Naive B cell (primary cell): ENCODE measurements around the gene WDR59. TPM values are rescaled to one million over a fixed set of nuclear protein-coding genes. Genes with fewer than 3 reads are reported as not detected.
"Not testable (repeated sequence)": the region's sequence is repeated elsewhere in the genome, so short reads cannot be mapped to it uniquely, and the experiment has no call there.

Experiments
- ATAC-seq, 2 donors: fragments of 150-1000 bp; cut with Tn5 transposase; 2 replicates each; pipeline ENCODE4 v1.10.0; 2021; ENCODE audit warnings: low read depth in 2 of 2, mild to moderate bottlenecking in 2 of 2, moderate library complexity in 2 of 2
- DNase-seq: peaks from one replicate; pipeline ENCODE4 v3.0.0; 2022
- H3K27ac Mint-ChIP-seq, 6 donors: one replicate each; pipeline ENCODE4 v1.8.0; 2020 to 2022; ENCODE audit warnings: mild to moderate bottlenecking in 6 of 6, mixed read lengths in 6 of 6, moderate library complexity in 5 of 6, inconsistent platforms in 2 of 6
- H3K27me3 Mint-ChIP-seq, 3 donors: one replicate each; pipeline ENCODE4 v1.8.0; 2021 to 2022; ENCODE audit warnings: mixed read lengths in 3 of 3, mild to moderate bottlenecking in 1 of 3
- H3K36me3 Mint-ChIP-seq, 2 donors: one replicate each; pipeline ENCODE4 v1.8.0; 2020 to 2022; ENCODE audit warnings: mixed read lengths in 2 of 2, inconsistent platforms in 1 of 2, mild to moderate bottlenecking in 1 of 2
- H3K4me1 Mint-ChIP-seq, 3 donors: one replicate each; pipeline ENCODE4 v1.8.0; 2020 to 2022; ENCODE audit warnings: mixed read lengths in 3 of 3, inconsistent platforms in 1 of 3, mild to moderate bottlenecking in 1 of 3, moderate library complexity in 1 of 3
- H3K4me3 Mint-ChIP-seq, 8 donors: one replicate each; pipeline ENCODE4 v1.8.0; 2020 to 2022; ENCODE audit warnings: mild to moderate bottlenecking in 8 of 8, mixed read lengths in 8 of 8, moderate library complexity in 8 of 8, inconsistent platforms in 2 of 8
- H3K9me3 Mint-ChIP-seq, 7 donors: one replicate each; pipeline ENCODE4 v1.8.0; 2020 to 2022; ENCODE audit warnings: mixed read lengths in 7 of 7, mild to moderate bottlenecking in 5 of 7, inconsistent platforms in 2 of 7, moderate library complexity in 1 of 7
- polyA plus RNA-seq, 6 donors: library from polyadenylated mRNA; unstranded; fragments of 300-500 nt; fragmentation: Illumina TruSeq; gene quantifications; one replicate each; pipeline ENCODE4 v1.2.3, GENCODE V29; 2021; ENCODE audit warnings: low read depth in 6 of 6

The WDR59 gene, protein sequence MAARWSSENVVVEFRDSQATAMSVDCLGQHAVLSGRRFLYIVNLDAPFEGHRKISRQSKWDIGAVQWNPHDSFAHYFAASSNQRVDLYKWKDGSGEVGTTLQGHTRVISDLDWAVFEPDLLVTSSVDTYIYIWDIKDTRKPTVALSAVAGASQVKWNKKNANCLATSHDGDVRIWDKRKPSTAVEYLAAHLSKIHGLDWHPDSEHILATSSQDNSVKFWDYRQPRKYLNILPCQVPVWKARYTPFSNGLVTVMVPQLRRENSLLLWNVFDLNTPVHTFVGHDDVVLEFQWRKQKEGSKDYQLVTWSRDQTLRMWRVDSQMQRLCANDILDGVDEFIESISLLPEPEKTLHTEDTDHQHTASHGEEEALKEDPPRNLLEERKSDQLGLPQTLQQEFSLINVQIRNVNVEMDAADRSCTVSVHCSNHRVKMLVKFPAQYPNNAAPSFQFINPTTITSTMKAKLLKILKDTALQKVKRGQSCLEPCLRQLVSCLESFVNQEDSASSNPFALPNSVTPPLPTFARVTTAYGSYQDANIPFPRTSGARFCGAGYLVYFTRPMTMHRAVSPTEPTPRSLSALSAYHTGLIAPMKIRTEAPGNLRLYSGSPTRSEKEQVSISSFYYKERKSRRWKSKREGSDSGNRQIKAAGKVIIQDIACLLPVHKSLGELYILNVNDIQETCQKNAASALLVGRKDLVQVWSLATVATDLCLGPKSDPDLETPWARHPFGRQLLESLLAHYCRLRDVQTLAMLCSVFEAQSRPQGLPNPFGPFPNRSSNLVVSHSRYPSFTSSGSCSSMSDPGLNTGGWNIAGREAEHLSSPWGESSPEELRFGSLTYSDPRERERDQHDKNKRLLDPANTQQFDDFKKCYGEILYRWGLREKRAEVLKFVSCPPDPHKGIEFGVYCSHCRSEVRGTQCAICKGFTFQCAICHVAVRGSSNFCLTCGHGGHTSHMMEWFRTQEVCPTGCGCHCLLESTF
- 10 to 100 TPM in 5 of 6 donors, 1 to 10 TPM in 1; 9.9 to 13.2 (median 12.3) TPM for polyA plus RNA-seq

- Mint-ChIP-seq H3K9me3 (no peaks in the 10 kb centered on the region), H3K27me3 (no peaks in the 10 kb centered on the region), H3K36me3 (no peaks in the 10 kb centered on the region), H3K27ac (peak within 1 kb of the TSS; percentile 76 to 96 (median 94)), H3K4me1 (peaks cover 5 to 25% (median 11%) of the 10 kb centered on the region in 3 donors), H3K4me3 (peak within 1 kb of the TSS; percentile 88 to 99 (median 96))
- peak; percentile 97 for DNase-seq
- ATAC-seq, result peak; percentile 97 to 99
Observed at GRCh38 chr16:74984529-74985296, at the start of gene WDR59. Gene WDR59, minus strand, starts transcription at chr16:74985123. Its CDS starts 106 bp downstream, at chr16:74985017.

DNA sequence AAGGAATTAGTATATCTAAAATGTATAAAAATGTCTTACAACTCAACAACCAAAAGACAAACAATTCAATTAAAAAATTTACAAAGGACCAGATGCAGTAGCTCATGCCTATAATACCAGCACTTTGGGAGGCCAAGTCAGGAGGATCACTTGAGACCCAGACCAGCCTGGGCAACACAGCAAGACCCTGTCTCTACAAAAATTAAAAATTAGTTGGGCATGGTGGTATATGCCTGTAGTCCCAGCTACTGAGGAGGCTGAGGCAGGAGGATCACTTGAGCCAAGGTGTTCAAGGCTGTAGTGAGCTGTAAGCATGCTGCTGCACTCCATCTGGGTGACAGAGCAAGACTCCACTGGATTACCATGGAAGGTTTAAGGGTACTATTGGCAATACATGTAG lies 47.7 kb upstream of the WDR59 start:
- ATAC-seq, result no peak
- no peaks in the 10 kb centered on the region for H3K4me1 Mint-ChIP-seq
- no peak overlapping the region for H3K4me3 Mint-ChIP-seq
- H3K36me3 Mint-ChIP-seq, result peaks cover 0 to 2% of the 10 kb centered on the region in 2 donors
- no peak overlapping the region for H3K27ac Mint-ChIP-seq
- no peak for DNase-seq
- H3K9me3 Mint-ChIP-seq, result peaks cover 0 to 4% (median 0%) of the 10 kb centered on the region in 7 donors
- peaks cover 0 to 5% (median 4%) of the 10 kb centered on the region in 3 donors for H3K27me3 Mint-ChIP-seq

DNA sequence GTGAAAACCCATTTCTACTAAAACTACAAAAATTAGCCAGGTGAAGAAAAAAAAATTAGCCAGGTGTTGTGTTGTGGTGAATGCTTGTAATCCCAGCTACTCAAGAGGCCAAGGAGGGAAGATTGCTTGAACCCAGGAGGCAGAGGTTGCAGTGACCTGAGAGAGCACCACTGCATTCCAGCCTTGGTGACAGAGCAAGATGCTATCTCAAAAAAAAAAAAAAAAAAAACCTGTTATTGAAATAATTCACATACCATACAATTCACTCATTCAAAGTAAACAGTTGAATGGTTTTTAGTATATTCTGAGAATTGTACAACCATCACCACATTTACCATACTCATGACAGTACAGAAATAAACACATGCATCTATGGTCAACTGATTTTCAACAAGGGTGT lies 44.9 kb upstream of the WDR59 start:
- Mint-ChIP-seq H3K4me1 (no peaks in the 10 kb centered on the region), H3K4me3 (no peak overlapping the region), H3K9me3 (peaks cover 0 to 4% (median 0%) of the 10 kb centered on the region in 7 donors), H3K27ac (no peak overlapping the region), H3K36me3 (no peaks in the 10 kb centered on the region), H3K27me3 (no peaks in the 10 kb centered on the region)
- DNase-seq (no peak), ATAC-seq (no peak)

DNA sequence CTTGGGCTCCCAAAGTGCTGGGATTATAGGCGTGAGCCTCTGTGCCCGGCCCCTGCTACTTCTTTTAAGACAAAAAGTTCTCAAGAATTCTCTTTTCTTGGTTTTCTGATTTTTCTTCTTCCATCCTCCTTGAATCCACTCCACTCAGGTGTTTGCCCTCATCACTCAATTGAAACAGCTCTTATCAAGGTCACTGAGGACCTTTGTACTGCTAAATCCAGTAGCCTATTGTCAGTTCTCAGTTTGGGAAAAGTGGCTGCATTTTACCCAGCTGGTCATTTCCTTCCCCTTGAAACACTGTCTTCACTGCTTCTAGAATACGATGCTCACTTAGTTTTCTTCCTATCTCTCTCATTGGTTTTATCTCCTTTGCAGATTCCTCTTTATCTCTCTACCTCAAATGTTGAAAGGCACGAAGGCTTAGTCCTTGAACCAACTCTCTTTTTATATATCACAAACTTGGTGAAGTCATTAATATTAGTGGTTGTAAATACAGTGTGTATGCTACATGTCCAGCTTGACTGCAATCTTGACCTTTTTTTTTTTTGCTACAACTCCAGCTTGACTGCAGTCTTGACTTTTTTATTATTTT lies 43.7 kb upstream of the WDR59 start:
- H3K9me3 Mint-ChIP-seq, result peaks cover 0 to 4% (median 0%) of the 10 kb centered on the region in 7 donors
- no peak overlapping the region for H3K27ac Mint-ChIP-seq
- H3K36me3 Mint-ChIP-seq, result no peaks in the 10 kb centered on the region
- peaks cover 0 to 5% (median 0%) of the 10 kb centered on the region in 3 donors for H3K27me3 Mint-ChIP-seq
- DNase-seq (no peak), ATAC-seq (no peak)
- H3K4me3 Mint-ChIP-seq, result no peak overlapping the region
- peaks cover 3 to 7% (median 3%) of the 10 kb centered on the region in 3 donors for H3K4me1 Mint-ChIP-seq

DNA sequence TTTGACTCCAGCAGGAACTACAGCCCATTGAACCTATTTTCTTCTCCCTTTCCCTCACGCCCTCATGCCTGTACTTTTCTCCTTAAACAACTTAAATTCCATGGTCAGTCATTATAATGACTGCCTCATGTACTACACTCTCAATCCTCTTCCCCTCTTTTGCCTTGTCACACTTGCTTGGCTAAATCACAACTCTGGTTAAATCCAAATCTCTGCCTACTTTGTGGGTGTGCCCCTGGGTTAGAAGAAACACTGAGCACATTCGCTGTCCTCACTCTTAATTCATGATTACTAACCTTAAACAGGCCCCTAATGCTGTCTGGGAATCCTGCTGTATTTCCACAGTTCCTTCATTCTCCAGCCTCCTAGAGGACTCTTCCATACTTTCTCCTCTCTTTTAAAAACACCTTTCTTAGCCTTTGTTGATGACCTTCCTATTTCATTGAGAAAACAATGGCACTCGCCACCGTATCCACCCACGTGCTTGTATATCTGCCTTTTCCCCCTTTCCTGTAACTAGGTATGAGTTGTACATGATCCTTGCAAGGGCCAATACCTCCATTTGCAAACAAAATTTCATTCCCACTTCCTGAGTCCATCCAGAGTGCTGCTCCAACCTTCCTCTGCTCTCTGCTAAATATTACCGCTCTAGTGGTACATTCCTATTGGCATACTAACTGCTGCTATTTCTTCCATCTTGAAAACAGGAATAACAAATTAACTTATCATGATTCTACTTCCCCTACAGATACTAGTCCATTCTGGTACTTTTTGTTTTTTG lies 42.8 kb upstream of the WDR59 start:
- H3K4me3 Mint-ChIP-seq, result no peak overlapping the region
- peaks cover 0 to 5% (median 0%) of the 10 kb centered on the region in 3 donors for H3K27me3 Mint-ChIP-seq
- no peak for DNase-seq
- peaks cover 3 to 7% (median 3%) of the 10 kb centered on the region in 3 donors for H3K4me1 Mint-ChIP-seq
- H3K27ac Mint-ChIP-seq, result no peak overlapping the region
- ATAC-seq, result no peak
- H3K9me3 Mint-ChIP-seq, result peaks cover 0 to 6% (median 5%) of the 10 kb centered on the region in 7 donors
- H3K36me3 Mint-ChIP-seq, result peaks cover 0 to 2% of the 10 kb centered on the region in 2 donors

GRCh38 chr16:75026892-75027391 lies 42.0 kb upstream of the WDR59 start:
- H3K9me3 Mint-ChIP-seq, result peaks cover under 1 to 9% (median 7%) of the 10 kb centered on the region in 7 donors
- ATAC-seq (no peak), DNase-seq (no peak)
- peaks cover 3 to 7% (median 3%) of the 10 kb centered on the region in 3 donors for H3K4me1 Mint-ChIP-seq
- no peak overlapping the region for H3K4me3 Mint-ChIP-seq
- no peak overlapping the region for H3K27ac Mint-ChIP-seq
- H3K36me3 Mint-ChIP-seq, result peaks cover 2 to 4% of the 10 kb centered on the region in 2 donors
- peaks cover 0 to 5% (median 0%) of the 10 kb centered on the region in 3 donors for H3K27me3 Mint-ChIP-seq

- H3K4me3 Mint-ChIP-seq, DNase-seq, ATAC-seq, H3K27ac Mint-ChIP-seq, H3K36me3 Mint-ChIP-seq, H3K27me3 Mint-ChIP-seq, H3K4me1 Mint-ChIP-seq: not testable (repeated sequence)
- peaks cover 5 to 15% (median 11%) of the 10 kb centered on the region in 7 donors for H3K9me3 Mint-ChIP-seq
Observed at GRCh38 chr16:75026239-75026891, 41.4 kb upstream of the WDR59 start.

DNA sequence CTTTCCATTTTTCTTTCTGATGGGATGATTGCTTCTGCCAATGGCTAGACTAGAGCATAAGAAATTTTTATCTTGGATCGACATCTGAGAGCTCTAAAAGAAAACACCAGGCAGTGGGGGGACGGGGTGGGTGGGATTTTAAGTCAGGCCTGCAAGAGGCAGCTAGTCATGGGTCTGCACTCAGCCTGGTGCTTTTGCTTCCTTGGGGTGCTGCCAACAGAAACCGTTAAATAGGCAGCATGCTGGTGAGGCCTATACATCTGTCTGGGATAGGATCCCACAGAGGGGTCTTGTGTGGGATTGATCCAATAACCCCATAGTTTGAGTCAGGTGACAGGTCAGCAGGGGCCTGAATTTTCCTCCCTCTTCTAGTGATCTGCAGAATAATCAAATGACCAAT lies 40.8 kb upstream of the WDR59 start:
- Mint-ChIP-seq H3K4me3 (no peak overlapping the region), H3K36me3 (peaks cover 4 to 13% of the 10 kb centered on the region in 2 donors), H3K4me1 (peaks cover 3 to 7% (median 3%) of the 10 kb centered on the region in 3 donors), H3K27ac (no peak overlapping the region), H3K27me3 (peaks cover 0 to 5% (median 0%) of the 10 kb centered on the region in 3 donors), H3K9me3 (peaks cover 8 to 21% (median 17%) of the 10 kb centered on the region in 7 donors)
- ATAC-seq (no peak), DNase-seq (no peak)

GRCh38 chr16:75024594-75024993 lies 39.7 kb upstream of the WDR59 start:
- ATAC-seq (no peak), DNase-seq (no peak)
- peak overlapping the region in 1 of 6 donors; percentile 64 for H3K27ac Mint-ChIP-seq
- H3K36me3 Mint-ChIP-seq, result peaks cover 4 to 13% of the 10 kb centered on the region in 2 donors
- peaks cover 0 to 5% (median 0%) of the 10 kb centered on the region in 3 donors for H3K27me3 Mint-ChIP-seq
- peaks cover 9 to 29% (median 18%) of the 10 kb centered on the region in 7 donors for H3K9me3 Mint-ChIP-seq
- H3K4me3 Mint-ChIP-seq, result no peak overlapping the region
- peaks cover 3 to 7% (median 3%) of the 10 kb centered on the region in 3 donors for H3K4me1 Mint-ChIP-seq

- peaks cover 3 to 7% (median 3%) of the 10 kb centered on the region in 3 donors for H3K4me1 Mint-ChIP-seq
- peaks cover 4 to 13% of the 10 kb centered on the region in 2 donors for H3K36me3 Mint-ChIP-seq
- H3K27me3 Mint-ChIP-seq, result peaks cover 0 to 5% (median 0%) of the 10 kb centered on the region in 3 donors
- ATAC-seq (no peak), DNase-seq (no peak)
- H3K27ac Mint-ChIP-seq, result peak overlapping the region in 1 of 6 donors; percentile 64
- peaks cover 9 to 29% (median 17%) of the 10 kb centered on the region in 7 donors for H3K9me3 Mint-ChIP-seq
- H3K4me3 Mint-ChIP-seq, result peak overlapping the region in 1 of 8 donors; percentile 13
Observed at GRCh38 chr16:75024182-75024581, 39.3 kb upstream of the WDR59 start.

- H3K4me3 Mint-ChIP-seq, result no peak overlapping the region
- ATAC-seq, result no peak
- DNase-seq, result no peak
- H3K9me3 Mint-ChIP-seq, result peaks cover 9 to 29% (median 17%) of the 10 kb centered on the region in 7 donors
- peaks cover 0 to 5% (median 0%) of the 10 kb centered on the region in 3 donors for H3K27me3 Mint-ChIP-seq
- H3K4me1 Mint-ChIP-seq, result peaks cover 3 to 7% (median 3%) of the 10 kb centered on the region in 3 donors
- peaks cover 4 to 13% of the 10 kb centered on the region in 2 donors for H3K36me3 Mint-ChIP-seq
- no peak overlapping the region for H3K27ac Mint-ChIP-seq
Observed at GRCh38 chr16:75023009-75023408, 38.1 kb upstream of the WDR59 start.
